ENCODE data around the gene ZNF547.
"Not testable (repeated sequence)": the region's sequence is repeated elsewhere in the genome, so short reads cannot be mapped to it uniquely, and the experiment has no call there.

ZNF547 gene

GRCh38 chr19:57374647-57375046 is 11.3 kb downstream of the ZNF547 start:
- DNase-seq (ENCODE audit: low spot score) = not testable (repeated sequence)

GRCh38 chr19:57376151-57376550 is 12.8 kb downstream of the ZNF547 start:
- DNase-seq (ENCODE audit: low spot score) = no peak

- DNase-seq (ENCODE audit: low spot score) = no peak
Observed at GRCh38 chr19:57377498-57378146, 14.3 kb downstream of the ZNF547 start.

GRCh38 chr19:57380923-57381322 is 17.6 kb downstream of the ZNF547 start:
- DNase-seq (ENCODE audit: low spot score) = no peak

- DNase-seq (ENCODE audit: low spot score) = no peak
Observed at GRCh38 chr19:57382806-57383488, 19.6 kb downstream of the ZNF547 start.

GRCh38 chr19:57389194-57389729 is 25.9 kb downstream of the ZNF547 start:
- DNase-seq (ENCODE audit: low spot score) = no peak

GRCh38 chr19:57389730-57390598 is 26.6 kb downstream of the ZNF547 start, which contains the start of gene ZNF548:
TSS of gene ZNF548 (plus strand) at chr19:57389854. CDS start at chr19:57390100, 246 bp downstream.
- peak; percentile 94 for DNase-seq (ENCODE audit: low spot score)

GRCh38 chr19:57395710-57396109 is 32.4 kb downstream of the ZNF547 start:
- no peak for DNase-seq (ENCODE audit: low spot score)

GRCh38 chr19:57398868-57399267 is 35.5 kb downstream of the ZNF547 start:
- no peak for DNase-seq (ENCODE audit: low spot score)

GRCh38 chr19:57403737-57404563 is 40.6 kb downstream of the ZNF547 start:
- no peak for DNase-seq (ENCODE audit: low spot score)

GRCh38 chr19:57406516-57407123 is 43.3 kb downstream of the ZNF547 start:
- DNase-seq (ENCODE audit: low spot score) = peak; percentile 62

- DNase-seq (ENCODE audit: low spot score) = peak; percentile 93
Observed at GRCh38 chr19:57410877-57411671, 47.7 kb downstream of the ZNF547 start, which contains the start of gene ZNF17. TSS of gene ZNF17 (plus strand) at chr19:57411161. CDS start at chr19:57413616, 2,455 bp downstream.

- DNase-seq (ENCODE audit: low spot score) = no peak
Observed at GRCh38 chr19:57419439-57419838, 56.1 kb downstream of the ZNF547 start.

- DNase-seq (ENCODE audit: low spot score) = no peak
Observed at GRCh38 chr19:57421037-57421436, 57.7 kb downstream of the ZNF547 start.

Measured in CD4-positive, alpha-beta T cell treated with Interleukin-6 at 100 ng/mL for 8 hours (primary cell).